HG03457 (cell line): Measurements from ENCODE around the gene STEAP1B.
"Not testable (repeated sequence)": the region's sequence is repeated elsewhere in the genome, so short reads cannot be mapped to it uniquely, and the experiment has no call there.

Source experiments
- ATAC-seq: cut with Tn5 transposase; IDR thresholded peaks from one replicate; pipeline ENCODE4 v1.9.1; 2021; ENCODE audit warnings: moderate number of reproducible peaks; ENCODE audit not compliant: unreplicated experiment

STEAP1B gene

GRCh38 chr7:22433710-22434460, 66.1 kb downstream of the STEAP1B start:
- ATAC-seq: no peak

- not testable (repeated sequence) for ATAC-seq
These were observed 66.8 kb downstream of the STEAP1B start for GRCh38 chr7:22433165-22433700.

GRCh38 chr7:22432203-22432718, 67.7 kb downstream of the STEAP1B start:
- ATAC-seq: no peak

GRCh38 chr7:22430457-22430856, 69.5 kb downstream of the STEAP1B start:
- ATAC-seq: no peak

GRCh38 chr7:22429386-22429785, 70.6 kb downstream of the STEAP1B start:
- ATAC-seq: no peak

GRCh38 chr7:22427855-22428254, 72.1 kb downstream of the STEAP1B start:
- ATAC-seq: no peak

- no peak for ATAC-seq
These were observed 72.9 kb downstream of the STEAP1B start for GRCh38 chr7:22427104-22427503.

GRCh38 chr7:22426463-22427094, 73.4 kb downstream of the STEAP1B start:
- ATAC-seq: no peak

- no peak for ATAC-seq
These were observed 74.6 kb downstream of the STEAP1B start for GRCh38 chr7:22425361-22425760.

- no peak for ATAC-seq
These were observed 77.0 kb downstream of the STEAP1B start for GRCh38 chr7:22422831-22423615.

GRCh38 chr7:22420973-22421635, 78.9 kb downstream of the STEAP1B start:
- ATAC-seq: no peak

- ATAC-seq: no peak
These were observed 80.0 kb downstream of the STEAP1B start for GRCh38 chr7:22420008-22420407.

- ATAC-seq: no peak
These were observed 80.5 kb downstream of the STEAP1B start for GRCh38 chr7:22419488-22419887.

GRCh38 chr7:22418251-22419046, 81.5 kb downstream of the STEAP1B start:
- ATAC-seq: no peak

GRCh38 chr7:22417841-22418240, 82.1 kb downstream of the STEAP1B start:
- no peak for ATAC-seq

GRCh38 chr7:22417349-22417748, 82.6 kb downstream of the STEAP1B start:
- ATAC-seq: no peak

- ATAC-seq: no peak
These were observed 85.6 kb downstream of the STEAP1B start for GRCh38 chr7:22414424-22414823.

GRCh38 chr7:22413211-22413610, 86.8 kb downstream of the STEAP1B start:
- no peak for ATAC-seq

- ATAC-seq: no peak
These were observed 87.9 kb downstream of the STEAP1B start for GRCh38 chr7:22411977-22412693.
